NCI-H460 (cell line): ENCODE measurements around the gene YARS2. TPM values are rescaled to one million over a fixed set of nuclear protein-coding genes. Genes with fewer than 3 reads are reported as not detected.
"Not testable (repeated sequence)": the region's sequence is repeated elsewhere in the genome, so short reads cannot be mapped to it uniquely, and the experiment has no call there.

Experiments used
- DNase-seq: peaks from one replicate; pipeline ENCODE4 v3.0.0-alpha.2; 2016; ENCODE audit warnings: low read depth; ENCODE audit errors: extremely low read depth
- total RNA-seq: library from RNA; depleted of rRNA; stranded (reverse); fragments of >200 nt; shearing (Covaris generic); gene quantifications from 2 replicates; pipeline ENCODE4 v1.2.3, GENCODE V29; 2014

Gene YARS2
- total RNA-seq, 1 experiment from 2014 or later: 30.8 TPM

DNA sequence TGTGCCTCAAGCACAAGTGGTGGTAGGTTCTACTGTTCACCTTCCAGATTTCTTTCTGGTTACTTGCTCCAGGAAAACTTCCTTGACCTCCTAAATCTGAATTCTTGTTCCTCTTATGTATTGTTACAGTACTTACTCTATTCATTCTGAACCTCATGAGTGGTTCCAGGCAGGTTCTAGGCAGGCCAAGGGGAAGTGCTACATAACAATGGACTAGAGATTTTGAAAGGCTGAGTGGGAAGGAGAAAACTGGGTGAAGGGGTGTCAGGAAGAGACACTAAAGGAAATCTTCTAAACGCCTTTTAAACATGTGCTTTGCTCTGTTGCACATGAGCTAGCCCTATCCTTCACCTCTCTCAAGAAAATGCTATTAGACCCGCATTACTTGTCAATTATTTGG, 1.6 kb downstream of the YARS2 start:
- no peak for DNase-seq

DNA sequence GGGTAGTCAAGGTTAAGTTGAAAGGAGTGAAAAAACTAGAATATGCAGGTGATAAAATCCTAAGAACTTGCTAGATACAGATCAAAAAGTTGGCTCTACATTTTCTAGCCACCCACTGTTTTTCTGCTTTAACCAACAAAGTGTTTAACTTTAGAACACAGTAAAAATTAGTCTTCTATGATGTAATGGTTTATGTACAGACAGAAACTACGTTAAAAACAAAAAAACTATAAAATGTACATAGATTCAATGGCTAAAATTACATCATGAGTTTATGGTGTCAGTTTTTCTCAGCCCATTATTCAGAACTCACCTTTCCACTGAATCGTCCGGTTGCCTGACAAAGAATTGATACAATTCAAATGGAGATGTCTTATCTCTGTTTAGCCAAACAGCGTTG, 2.1 kb downstream of the YARS2 start:
- no peak for DNase-seq

DNA sequence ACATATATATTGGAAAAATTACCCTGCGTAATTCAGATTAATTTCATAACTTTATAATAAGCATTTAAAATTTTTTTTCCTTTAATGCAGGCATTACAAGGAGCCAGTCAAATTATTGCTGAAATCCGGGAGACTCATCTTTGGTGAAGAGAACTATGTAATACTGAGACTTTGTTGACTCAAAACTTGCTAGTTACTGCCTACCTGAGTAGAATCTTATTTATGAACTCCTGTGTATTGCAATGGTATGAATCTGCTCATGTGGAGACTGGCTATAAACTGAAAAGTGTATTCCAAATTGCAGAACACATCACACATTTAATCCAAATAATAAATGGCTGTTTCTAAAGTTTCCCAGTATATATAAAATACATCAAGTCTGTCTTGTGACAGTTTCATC, 12.4 kb downstream of the YARS2 start:
- no peak for DNase-seq

DNA sequence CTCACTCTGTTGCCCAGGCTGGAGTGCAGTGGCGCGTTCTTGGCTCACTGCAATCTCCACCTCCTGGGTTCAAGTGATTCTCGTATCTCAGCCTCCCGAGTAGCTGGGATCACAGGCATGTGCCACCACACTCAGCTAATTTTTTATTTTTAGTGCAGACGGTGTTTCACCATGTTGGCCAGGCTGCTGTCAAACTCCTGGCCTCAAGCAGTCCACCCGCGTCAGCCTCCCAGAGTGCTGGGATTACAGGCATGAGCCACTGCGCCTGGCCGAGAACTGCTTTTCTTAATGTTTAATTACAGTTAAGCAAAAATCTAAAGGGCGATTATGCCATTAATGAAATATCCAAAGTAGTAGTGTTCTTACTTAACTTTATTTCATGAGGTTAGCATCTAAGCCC, 13.6 kb downstream of the YARS2 start:
- no peak for DNase-seq

DNA sequence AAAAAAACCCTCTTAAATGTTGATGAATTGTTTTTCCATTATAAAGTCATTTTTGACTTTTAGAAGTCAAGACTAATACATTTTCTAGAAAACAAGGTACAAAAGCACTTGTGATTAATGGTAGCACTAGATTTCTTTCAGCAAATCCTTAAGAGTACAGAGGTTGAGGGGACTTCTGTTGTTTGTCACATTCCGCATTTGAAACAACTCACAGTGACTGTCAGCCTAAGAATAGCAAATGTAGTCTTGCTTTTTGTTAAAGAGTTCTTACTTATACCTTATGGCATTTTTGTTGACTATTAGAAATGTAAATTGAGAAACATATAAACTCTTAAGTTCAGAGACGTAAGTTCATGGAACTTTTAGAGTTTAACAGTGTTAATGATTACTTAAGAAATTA, 16.4 kb downstream of the YARS2 start:
- DNase-seq: no peak

DNA sequence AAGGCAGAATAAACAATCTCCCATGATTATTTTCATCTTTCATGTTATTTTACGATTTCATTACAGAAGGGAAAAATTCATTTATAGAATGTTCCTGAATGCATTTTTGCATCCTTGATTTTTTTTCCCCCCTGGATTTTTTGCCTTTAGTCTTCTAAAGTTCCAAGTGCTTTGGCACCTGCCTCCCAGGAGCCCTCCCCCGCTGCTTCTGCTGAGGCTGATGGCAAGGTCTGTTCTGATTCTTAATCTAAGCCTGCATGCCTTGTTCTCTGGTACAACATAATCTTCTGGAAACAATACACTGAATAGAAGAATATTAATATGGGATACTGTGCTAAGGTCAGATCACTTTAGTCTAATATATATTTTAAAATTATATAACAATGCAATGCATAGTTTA, 18.0 kb downstream of the YARS2 start:
- no peak for DNase-seq

DNA sequence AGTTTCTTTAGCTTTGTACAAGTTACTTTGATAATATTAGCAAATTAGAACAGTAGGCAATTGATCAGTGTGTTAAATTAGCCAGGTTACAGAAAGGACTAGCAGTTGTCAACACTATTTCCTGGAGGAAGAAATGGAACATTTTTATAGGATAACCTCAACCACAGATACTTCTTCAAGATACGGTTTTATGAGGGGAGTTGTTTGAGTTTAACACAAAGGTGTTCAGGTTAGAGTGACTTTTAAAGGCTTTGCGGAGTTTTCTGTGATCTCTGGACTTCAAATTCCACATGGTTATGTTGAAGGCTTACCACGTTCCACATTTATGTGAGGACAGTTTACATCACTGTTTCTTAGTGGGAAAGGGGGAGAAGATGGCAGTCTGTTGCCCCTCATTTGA, 19.3 kb downstream of the YARS2 start:
- DNase-seq: no peak

DNA sequence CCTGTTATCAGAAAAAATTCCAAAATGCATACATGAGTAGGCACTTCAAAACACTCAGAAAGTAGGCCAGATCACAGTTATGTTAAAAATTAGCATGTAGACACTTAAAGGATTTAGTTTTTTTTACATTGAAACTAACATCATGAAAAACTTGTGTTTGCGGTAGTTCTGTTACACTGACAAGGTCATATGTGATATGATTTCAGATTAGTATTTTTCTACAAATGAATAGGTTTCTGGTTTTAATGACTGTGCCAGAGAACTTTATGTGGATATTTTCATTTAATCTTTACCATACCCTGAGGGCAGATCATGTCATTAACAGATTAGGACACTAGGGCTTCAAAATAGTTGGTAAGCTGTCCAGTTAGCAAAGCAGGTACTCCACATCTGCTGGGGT, 20.7 kb downstream of the YARS2 start:
- DNase-seq: no peak

DNA sequence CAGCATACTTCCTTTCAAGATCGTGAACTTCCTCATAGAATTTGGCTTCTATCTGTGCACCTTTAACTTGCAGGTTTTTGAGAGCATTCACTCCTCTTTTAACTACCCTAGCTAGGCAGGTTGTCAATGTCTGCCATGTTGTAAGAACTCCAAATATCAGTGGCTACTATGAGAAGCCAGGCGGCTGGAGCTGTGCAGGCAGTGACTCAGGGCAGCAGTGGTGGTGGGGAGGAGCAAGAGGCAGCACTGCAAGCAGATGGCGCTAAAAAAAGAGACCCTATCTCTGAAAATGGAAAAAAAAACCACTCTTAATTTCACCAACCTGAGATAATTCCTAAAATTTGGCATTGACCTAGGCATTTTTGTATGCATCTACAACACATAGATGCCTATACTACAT, 28.5 kb downstream of the YARS2 start:
- DNase-seq: no peak

DNA sequence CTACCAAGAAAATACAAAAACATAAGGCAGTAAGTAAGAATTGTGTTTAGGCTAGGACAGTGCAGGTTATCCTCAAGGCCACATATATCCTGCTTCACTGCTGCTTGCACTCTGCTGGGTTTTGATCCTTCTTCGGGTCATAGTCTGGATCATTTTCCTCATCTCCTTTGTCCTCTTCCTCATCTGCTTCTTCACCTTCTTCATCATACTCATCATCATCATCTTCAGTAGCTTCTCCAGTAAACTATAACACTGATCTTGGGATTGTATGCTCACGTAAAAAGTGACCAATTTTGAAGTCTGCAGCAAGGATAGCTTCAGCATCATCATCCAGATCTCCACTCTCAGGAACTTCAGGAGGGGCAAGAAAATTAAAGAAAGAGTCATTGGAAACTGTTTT, 29.4 kb downstream of the YARS2 start:
- DNase-seq: no peak

DNA sequence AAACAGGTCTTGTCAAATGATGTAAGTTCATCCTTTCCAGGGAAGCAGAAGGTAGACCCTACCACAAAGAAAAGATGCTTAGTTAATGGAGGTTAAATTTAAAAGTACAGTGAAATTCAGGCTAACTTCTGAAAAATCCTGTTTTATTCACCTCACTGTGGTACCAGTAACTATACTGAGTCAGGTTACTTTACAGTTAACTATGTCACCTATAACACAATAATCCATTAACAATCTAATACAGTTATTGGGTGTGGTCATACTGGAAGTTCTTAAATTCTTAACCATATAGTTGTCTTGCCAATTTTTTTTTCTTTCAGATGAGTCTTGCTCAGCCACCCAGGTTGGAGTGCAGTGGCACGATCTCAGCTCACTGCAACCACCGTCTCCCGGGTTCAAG, 30.4 kb downstream of the YARS2 start:
- DNase-seq: not testable (repeated sequence)

DNA sequence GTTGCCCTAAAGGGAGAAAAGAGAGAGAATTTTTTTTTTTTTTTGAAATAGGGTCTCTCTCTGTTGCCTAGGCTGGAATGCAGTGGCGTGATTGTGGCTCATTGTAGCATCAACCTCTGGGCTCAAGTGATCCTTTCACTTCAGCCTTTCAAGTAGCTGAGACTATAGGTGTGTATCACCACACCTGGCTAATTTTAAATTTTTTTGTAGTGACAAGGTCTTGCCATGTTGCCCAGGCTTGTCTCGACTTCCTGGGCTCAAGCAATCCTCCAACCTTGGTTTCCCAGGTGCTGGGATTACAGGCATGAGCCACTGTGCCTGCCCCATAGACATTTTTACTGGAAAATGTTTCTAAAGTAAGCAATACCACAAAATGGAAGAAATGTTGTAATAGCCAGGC, 36.8 kb downstream of the YARS2 start:
- DNase-seq: no peak

DNA sequence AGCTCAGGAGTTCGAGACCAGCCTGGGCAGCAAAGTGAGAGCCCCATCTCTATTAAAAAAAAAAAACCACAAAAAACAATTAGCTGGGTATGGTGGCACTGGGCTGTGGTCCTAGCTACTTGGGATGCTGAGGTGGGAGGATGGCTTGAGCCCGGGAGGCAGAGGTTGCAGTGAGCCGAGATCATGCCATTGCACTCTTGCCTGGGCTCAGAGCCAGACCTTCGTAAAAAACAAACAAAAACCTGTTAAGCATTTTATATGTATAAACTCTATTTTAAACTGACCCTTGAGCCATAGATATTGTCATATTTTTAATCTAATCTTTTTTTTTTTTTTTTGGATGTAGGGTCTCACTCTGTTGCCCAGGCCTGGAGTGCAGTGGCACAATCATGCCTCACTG, 40.9 kb downstream of the YARS2 start:
- DNase-seq: no peak

DNA sequence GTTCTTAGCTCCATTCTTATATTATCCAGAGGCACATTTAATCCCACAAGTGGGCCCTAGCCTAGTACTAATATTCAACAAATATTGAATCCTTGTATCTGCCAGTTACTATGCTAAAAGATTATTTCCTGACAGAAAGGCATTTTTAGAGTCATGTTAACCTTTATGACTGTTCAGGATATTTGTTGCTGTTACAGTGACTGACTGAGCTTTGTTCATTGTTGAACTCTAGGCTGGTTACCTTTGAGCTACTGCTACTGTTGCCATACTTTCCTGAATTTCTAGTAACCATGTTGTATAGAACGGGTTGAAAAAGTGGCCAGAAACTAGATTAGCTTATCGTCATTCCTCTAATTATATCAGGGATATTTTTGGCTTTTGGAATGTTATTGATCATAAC, 46.8 kb downstream of the YARS2 start:
- DNase-seq: no peak

DNA sequence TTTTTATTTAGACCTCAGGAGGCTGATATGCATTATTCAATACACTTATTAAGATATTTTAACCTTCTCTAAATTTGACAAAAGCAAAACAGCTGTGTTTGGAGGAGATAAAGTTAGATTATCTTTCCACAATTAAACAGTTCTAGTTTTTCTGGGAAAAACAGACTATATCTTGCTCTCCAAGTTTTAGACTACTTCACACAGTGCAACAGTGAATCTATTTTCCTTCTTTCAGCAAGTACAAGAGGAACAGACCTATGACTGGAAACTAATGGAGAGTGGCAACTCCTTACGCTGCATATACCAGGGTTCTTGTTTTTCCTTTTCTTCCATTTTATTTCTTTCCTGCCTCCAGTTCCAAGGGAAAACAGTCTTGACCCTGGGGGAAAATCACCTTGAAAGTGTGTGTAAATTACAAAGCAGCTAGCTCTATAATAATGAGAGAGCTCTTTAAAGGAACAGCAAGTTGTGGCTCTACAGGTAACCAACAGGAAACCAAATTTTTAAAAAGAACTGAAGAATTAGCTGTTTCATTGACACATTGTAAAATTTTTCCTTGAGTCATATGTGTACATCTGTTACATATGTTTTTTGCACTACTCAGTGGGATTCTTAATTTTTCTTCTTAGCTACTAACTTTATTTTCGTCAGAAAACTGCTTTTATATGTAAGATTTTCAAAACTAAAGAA, 49.2 kb downstream of the YARS2 start:
- no peak for DNase-seq

DNA sequence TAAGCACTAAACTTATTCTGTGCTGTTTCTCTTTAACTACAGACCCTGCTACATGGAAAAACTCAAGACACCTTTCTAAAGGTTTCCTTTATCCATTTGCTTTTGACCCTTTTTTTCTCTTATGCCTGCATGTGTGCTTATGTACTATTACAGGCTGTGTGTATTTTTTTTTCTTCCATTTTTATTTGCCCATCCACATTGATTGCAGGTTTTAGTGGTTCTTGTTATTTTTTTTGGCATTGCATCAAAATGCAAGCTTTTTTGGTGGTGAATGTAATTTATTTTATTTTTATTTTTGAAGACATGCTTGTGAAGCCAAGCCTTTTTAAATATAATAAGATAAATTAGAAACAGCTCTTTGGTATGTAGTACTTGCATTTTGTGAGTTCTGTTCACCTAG, 49.9 kb downstream of the YARS2 start:
- no peak for DNase-seq

DNA sequence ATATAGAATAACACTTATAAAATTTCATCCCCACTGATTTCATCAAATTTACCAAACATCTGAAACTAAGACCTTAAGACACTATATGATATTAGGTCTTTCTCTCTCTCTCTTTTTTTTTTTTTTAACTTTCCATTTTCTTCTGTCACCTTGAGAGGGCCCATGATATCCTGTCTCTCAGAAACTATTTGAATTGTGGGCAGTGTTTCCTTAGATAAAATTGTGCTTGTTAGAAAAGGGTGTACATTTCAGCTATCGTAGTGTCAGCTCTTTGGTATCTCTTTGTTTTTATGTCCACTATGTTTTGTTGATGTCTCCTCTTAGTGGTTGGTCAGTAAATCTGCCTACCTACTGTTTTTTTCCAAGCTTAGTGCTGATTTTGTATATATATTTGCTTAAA, 52.8 kb downstream of the YARS2 start:
- DNase-seq: no peak

DNA sequence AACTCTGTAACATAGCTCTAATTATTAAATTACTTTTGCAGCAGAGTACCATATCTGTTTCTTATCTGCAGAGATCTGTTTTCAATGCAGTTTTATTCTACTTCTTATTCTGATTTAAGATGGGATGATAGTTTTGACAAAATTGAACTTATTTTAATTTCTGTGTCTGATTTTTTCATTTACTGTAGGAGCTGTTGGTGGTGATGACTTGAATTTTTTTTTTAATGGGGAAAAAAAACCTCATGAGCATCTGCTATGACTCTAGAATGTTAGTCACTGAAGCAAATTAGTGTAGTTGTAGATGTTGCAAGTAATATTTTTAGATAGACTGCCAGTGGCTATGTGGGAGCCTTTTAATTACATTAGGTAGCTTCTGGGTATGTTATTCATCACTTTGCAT, 53.2 kb downstream of the YARS2 start:
- no peak for DNase-seq

DNA sequence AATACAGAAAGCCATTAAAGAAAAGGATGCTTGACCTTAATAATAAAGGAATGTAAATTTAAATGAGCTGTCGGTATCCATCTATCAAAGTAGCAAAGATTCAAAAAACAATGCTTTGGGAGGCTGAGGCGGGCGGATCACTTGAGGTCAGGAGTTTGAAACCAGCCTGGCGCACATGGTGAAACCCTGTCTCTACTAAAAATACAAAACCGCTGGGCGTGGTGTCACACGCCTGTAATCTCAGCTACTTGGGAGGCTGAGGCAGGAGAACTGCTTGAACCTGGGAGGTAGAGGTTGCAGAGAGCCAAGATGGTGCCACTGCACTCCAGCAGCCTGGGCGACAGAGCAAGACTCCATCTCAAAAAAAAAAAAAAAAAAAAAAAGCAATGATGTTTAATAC, 56.3 kb downstream of the YARS2 start:
- not testable (repeated sequence) for DNase-seq

DNA sequence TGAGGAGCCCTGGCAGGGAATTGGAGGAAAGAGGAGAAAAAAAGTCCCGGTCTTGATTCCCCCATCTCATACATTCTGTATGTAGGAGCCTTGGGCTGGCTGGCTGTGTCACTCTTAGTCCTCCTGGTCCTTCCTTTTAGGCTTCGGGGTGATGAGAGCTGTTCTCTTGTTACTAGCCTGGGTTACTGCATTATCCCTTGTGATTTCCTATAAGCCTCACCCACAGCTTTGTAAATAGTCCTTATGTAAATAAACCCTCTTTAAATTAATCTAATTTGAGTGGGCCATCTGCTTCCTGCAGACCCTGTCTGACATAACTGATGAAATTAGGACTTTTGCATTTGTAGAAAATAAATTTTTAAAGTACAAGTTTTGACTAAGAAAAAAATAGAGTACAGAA, 57.4 kb downstream of the YARS2 start:
- DNase-seq: no peak

DNA sequence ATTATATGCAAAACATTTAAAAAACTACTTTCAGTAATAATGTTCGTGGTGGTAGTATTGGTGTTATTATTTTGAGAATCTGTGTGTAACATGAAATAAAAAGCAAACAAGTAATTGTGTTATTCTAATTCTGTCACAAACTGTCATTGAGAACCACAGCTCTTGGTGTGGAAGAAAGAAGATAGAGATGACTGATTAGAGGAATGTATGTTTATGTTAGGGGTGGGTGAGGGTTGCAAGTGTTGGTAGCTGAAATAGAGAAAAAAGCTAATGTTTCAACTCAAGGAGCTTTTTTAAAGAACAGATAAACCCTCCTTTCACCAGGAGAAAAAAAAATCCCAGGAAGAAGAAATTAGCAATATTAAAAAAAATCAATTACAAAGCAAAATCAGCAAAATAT, 58.3 kb downstream of the YARS2 start:
- DNase-seq: no peak
